IMR-90 (cell line): ENCODE data around the gene AWAT1. TPM values are rescaled to one million over a fixed set of nuclear protein-coding genes. Genes with fewer than 3 reads are reported as not detected.
"Not testable (repeated sequence)": the region's sequence is repeated elsewhere in the genome, so short reads cannot be mapped to it uniquely, and the experiment has no call there.

Source experiments
- ATAC-seq: fragments of 200-7000 bp; cut with Tn5 transposase; 2 replicates; pipeline ENCODE4 v1.9.1; 2020; ENCODE audit warnings: low read depth, mild to moderate bottlenecking, moderate library complexity
- BruUV-seq: library from RNA; stranded (reverse); fragments of 400-500 nt; replicated peaks from 2 replicates; lab custom pipeline; 2021; lab: Mats Ljungman, UMichigan
- CTCF ChIA-PET: fragments of 300-600 bp; formaldehyde crosslinking; extraction: SDS; loops from one replicate; lab custom pipeline; 2021; ENCODE audit warnings: antibody characterized with exemption; lab: Yijun Ruan, JAX
- POLR2A ChIA-PET: fragments of 300-600 bp; sonication (Branson Sonifier 250); formaldehyde crosslinking; loops from one replicate; lab custom pipeline; 2022; ENCODE audit warnings: antibody characterized with exemption; ENCODE audit not compliant: unreplicated experiment; lab: Charles Lee
- DNase-seq: peaks from one replicate; pipeline ENCODE4 v3.0.0; 2013
- H2AFZ ChIP-seq: replicated peaks from 2 replicates; pipeline ENCODE3; 2013; ENCODE audit warnings: low read length, mild to moderate bottlenecking; ENCODE audit not compliant: poor library complexity
- H2AK5ac ChIP-seq: 2 replicates; pipeline ENCODE4 v1.6.1; 2013; ENCODE audit warnings: low read depth, low read length, inconsistent platforms
- H2AK9ac ChIP-seq: replicated peaks from 2 replicates; pipeline ENCODE3; 2013; ENCODE audit warnings: mild to moderate bottlenecking, low read depth, low read length, moderate library complexity; ENCODE audit not compliant: poor library complexity
- H2BK120ac ChIP-seq: 2 replicates; pipeline ENCODE4 v1.6.1; 2013; ENCODE audit warnings: low read depth, low read length, inconsistent platforms
- H2BK15ac ChIP-seq: 3 replicates; pipeline ENCODE4 v1.6.1; 2013; ENCODE audit warnings: low read depth, low read length, inconsistent platforms
- H2BK20ac ChIP-seq: 2 replicates; pipeline ENCODE4 v1.6.1; 2013; ENCODE audit warnings: low read depth, mild to moderate bottlenecking, inconsistent platforms, low read length, moderate library complexity
- H2BK5ac ChIP-seq: 2 replicates; pipeline ENCODE4 v1.6.1; 2013; ENCODE audit warnings: mild to moderate bottlenecking, low read depth, low read length, inconsistent platforms; ENCODE audit not compliant: poor library complexity, severe bottlenecking
- H3K14ac ChIP-seq: replicated peaks from 2 replicates; pipeline ENCODE4 v1.6.1; 2013; ENCODE audit warnings: low read depth, low read length, inconsistent platforms
- H3K18ac ChIP-seq: 2 replicates; pipeline ENCODE4 v1.6.1; 2013; ENCODE audit warnings: low read depth, low read length, control low read depth
- H3K23ac ChIP-seq: 2 replicates; pipeline ENCODE4 v1.6.1; 2013; ENCODE audit warnings: low read depth, low read length, inconsistent platforms
- H3K27ac ChIP-seq: 2 replicates; pipeline ENCODE4 v1.5.1; 2013; ENCODE audit warnings: mild to moderate bottlenecking, control low read depth, low read length; ENCODE audit not compliant: insufficient read depth
- H3K27me3 ChIP-seq: 2 replicates; pipeline ENCODE4 v1.6.1; 2013; ENCODE audit warnings: low read length; ENCODE audit not compliant: control insufficient read depth, insufficient read depth
- H3K36me3 ChIP-seq: 2 replicates; pipeline ENCODE4 v1.6.1; 2013; ENCODE audit warnings: low read length, mixed read lengths; ENCODE audit not compliant: control insufficient read depth, insufficient read depth
- H3K4ac ChIP-seq: 2 replicates; pipeline ENCODE4 v1.6.1; 2013; ENCODE audit warnings: low read depth, low read length, inconsistent platforms
- H3K4me1 ChIP-seq: 2 replicates; pipeline ENCODE4 v1.6.1; 2013; ENCODE audit warnings: low read length, mixed read lengths; ENCODE audit not compliant: control insufficient read depth, insufficient read depth
- H3K4me2 ChIP-seq: 2 replicates; pipeline ENCODE4 v1.6.1; 2013; ENCODE audit warnings: low read depth, mild to moderate bottlenecking, control low read depth, low read length, moderate library complexity
- H3K4me3 ChIP-seq: 2 replicates; pipeline ENCODE4 v1.5.1; 2013; ENCODE audit warnings: low read depth, mild to moderate bottlenecking, control low read depth, low read length, moderate library complexity; ENCODE audit not compliant: insufficient read depth
- H3K56ac ChIP-seq: 2 replicates; pipeline ENCODE4 v1.6.1; 2013; ENCODE audit warnings: low read length, inconsistent platforms; ENCODE audit not compliant: insufficient read depth; ENCODE audit errors: extremely low read depth
- H3K79me1 ChIP-seq, 2 experiments: 2 replicates each; pipeline ENCODE4 v1.6.1; 2013; ENCODE audit warnings: low read length in 2 of 2, inconsistent platforms in 1 of 2, low read depth in 1 of 2
- H3K9ac ChIP-seq: 2 replicates; pipeline ENCODE4 v1.6.1; 2013; ENCODE audit warnings: low read depth, low read length, control low read depth
- H3K9me1 ChIP-seq: 2 replicates; pipeline ENCODE4 v1.6.1; 2013; ENCODE audit warnings: low read length, inconsistent platforms; ENCODE audit not compliant: insufficient read depth
- H3K9me3 ChIP-seq: 2 replicates; pipeline ENCODE4 v1.6.1; 2013; ENCODE audit warnings: low read length; ENCODE audit not compliant: control insufficient read depth, insufficient read depth
- H4K20me1 ChIP-seq: 2 replicates; pipeline ENCODE4 v1.6.1; 2013; ENCODE audit warnings: low read length, inconsistent platforms; ENCODE audit not compliant: insufficient read depth
- H4K5ac ChIP-seq: 2 replicates; pipeline ENCODE4 v1.6.1; 2013; ENCODE audit warnings: mild to moderate bottlenecking, low read depth, low read length, control low read depth
- H4K8ac ChIP-seq, 2 experiments: 2 replicates each; pipeline ENCODE4 v1.6.1; 2013; ENCODE audit warnings: low read depth in 2 of 2, low read length in 2 of 2, control low read depth in 1 of 2, inconsistent platforms in 1 of 2
- H4K91ac ChIP-seq: 2 replicates; pipeline ENCODE4 v1.6.1; 2013; ENCODE audit warnings: low read depth, low read length, inconsistent platforms; ENCODE audit not compliant: insufficient read depth
- WGBS, 2 experiments: methylation state at CpG; one replicate each; pipeline versions ENCODE4 v1.1.5 to v1.1.7; 2013; ENCODE audit warnings: missing lambda C conversion rate in 2 of 2; ENCODE audit not compliant: insufficient read length in 1 of 2; ENCODE audit errors: extremely low coverage in 2 of 2; 5-methylcytosine and 5-hydroxymethylcytosine counted together
- dilution Hi-C: fragments of 300-500 bp; cut with HindIII; formaldehyde crosslinking; loops from one replicate; pipeline ENCODE4 v1.14.3; 2018; ENCODE audit warnings: low sequenced_read_pairs; ENCODE audit not compliant: unreplicated experiment
- in situ Hi-C: fragments of 300-500 bp; cut with MboI; formaldehyde crosslinking; loops from 3 replicates; pipeline ENCODE4 v1.14.3; 2019; ENCODE audit warnings: low sequenced_read_pairs, inconsistent platforms, mixed read lengths
- intact Hi-C: fragments of 100-400 bp; cut with micrococcal nuclease; formaldehyde crosslinking; loops from 2 replicates; pipeline ENCODE4 v1.10.0; 2022
- polyA plus RNA-seq, 3 experiments: library from polyadenylated mRNA; depleted of rRNA; stranded (reverse); fragments of >200 nt; gene quantifications; 2 replicates each; pipeline ENCODE4 v1.2.3, GENCODE V29; 2012; ENCODE audit warnings: low replicate concordance in 1 of 3
- total RNA-seq: library from RNA; depleted of rRNA; stranded (reverse); fragments of >200 nt; gene quantifications from 2 replicates; pipeline ENCODE4 v1.2.3, GENCODE V29; 2012

AWAT1 gene
- total and polyA plus RNA-seq, 2 of the 4 experiments (the other 2 are of a cell fraction) = not detected

- H2AK5ac ChIP-seq, H3K9me1 ChIP-seq, H3K27ac ChIP-seq, H2AK9ac ChIP-seq, H3K4me3 ChIP-seq, H3K4me2 ChIP-seq, H2BK20ac ChIP-seq, DNase-seq, H2BK120ac ChIP-seq, dilution Hi-C loops, H2BK15ac ChIP-seq, H3K36me3 ChIP-seq, H3K56ac ChIP-seq, H4K20me1 ChIP-seq, H4K5ac ChIP-seq, H4K91ac ChIP-seq, H3K79me1 ChIP-seq, H3K4ac ChIP-seq, H3K18ac ChIP-seq, H3K23ac ChIP-seq, H3K9ac ChIP-seq, in situ Hi-C loops, BruUV-seq, ATAC-seq, intact Hi-C loops, H3K9me3 ChIP-seq, H3K27me3 ChIP-seq, H3K14ac ChIP-seq, H3K4me1 ChIP-seq, H2BK5ac ChIP-seq, H4K8ac ChIP-seq, H2AFZ ChIP-seq: not testable (repeated sequence)
- ChIA-PET CTCF (interaction anchor here (1.1 kb wide), 1 partner anchor 103 kb away, joined by 3 read pairs; no protein-coding TSS in a partner anchor), POLR2A (interaction anchor here (0.6 kb wide), 1 partner anchor 1291 kb away, joined by 3 read pairs; no protein-coding TSS in a partner anchor)
- WGBS, 2 experiments = 60% methylated on average over 1 of the region's 7 CpGs; no CpG with 5 or more reads in 1 of the 2 experiments
Observed at GRCh38 chrX:70274029-70274428, 39.6 kb downstream of the AWAT1 start.
